SU-DHL-6 (cell line): ENCODE data around the gene SATB2.

ENCODE experiments used
- H2AFZ ChIP-seq: fragments of 200-600 bp; sonication (generic); 2 replicates; pipeline ENCODE4 v1.6.1; 2014; ENCODE audit warnings: low read depth, mild to moderate bottlenecking, moderate library complexity, mixed read lengths, antibody characterized with exemption, low read length; ENCODE audit not compliant: severe bottlenecking
- H3F3A ChIP-seq: fragments of 200-600 bp; shearing (Covaris generic); 2 replicates; pipeline ENCODE4 v1.6.0; 2016; ENCODE audit warnings: antibody characterized with exemption, mild to moderate bottlenecking; ENCODE audit not compliant: insufficient read depth
- H3K27ac ChIP-seq: fragments of 200-600 bp; sonication (generic); 2 replicates; pipeline ENCODE4 v1.5.1; 2016; ENCODE audit warnings: low read depth, mild to moderate bottlenecking, low read length, moderate library complexity, mixed read lengths
- H3K27me3 ChIP-seq: fragments of 200-600 bp; sonication (generic), shearing (Covaris generic); 2 replicates; pipeline ENCODE4 v1.6.0; 2014; ENCODE audit warnings: mild to moderate bottlenecking, low read length
- H3K36me3 ChIP-seq: fragments of 200-600 bp; sonication (generic); 2 replicates; pipeline ENCODE4 v1.6.1; 2014; ENCODE audit warnings: mild to moderate bottlenecking, low read length, mixed read lengths
- H3K4me2 ChIP-seq: fragments of 300-600, 200-600 bp; shearing (Covaris generic), sonication (generic); 2 replicates; pipeline ENCODE4 v1.6.0; 2014; ENCODE audit warnings: low read length, low read depth, mild to moderate bottlenecking; ENCODE audit not compliant: poor library complexity, severe bottlenecking
- H3K4me3 ChIP-seq: fragments of 200-600 bp; sonication (generic); 2 replicates; pipeline ENCODE4 v1.5.1; 2014; ENCODE audit warnings: antibody characterized with exemption, low read length, mild to moderate bottlenecking, mixed read lengths; ENCODE audit not compliant: insufficient read depth, poor library complexity, severe bottlenecking
- H3K79me2 ChIP-seq: fragments of 200-600 bp; sonication (generic); 2 replicates; pipeline ENCODE4 v1.6.1; 2014; ENCODE audit warnings: mild to moderate bottlenecking, low read length, moderate library complexity; ENCODE audit not compliant: insufficient read depth
- H3K9ac ChIP-seq: fragments of 200-600 bp; sonication (generic); 2 replicates; pipeline ENCODE4 v1.7.0; 2014; ENCODE audit warnings: mild to moderate bottlenecking, low read length
- H3K9me2 ChIP-seq: fragments of 200-600 bp; sonication (generic); replicated peaks from 2 replicates; pipeline ENCODE4 v1.6.1; 2014; ENCODE audit warnings: low read length; ENCODE audit not compliant: insufficient read depth
- H3K9me3 ChIP-seq: fragments of 200-600 bp; sonication (generic); 2 replicates; pipeline ENCODE4 v1.6.1; 2014; ENCODE audit warnings: low read length, mixed read lengths; ENCODE audit not compliant: insufficient read depth
- H4K20me1 ChIP-seq: fragments of 200-600 bp; sonication (generic); 2 replicates; pipeline ENCODE4 v1.6.1; 2014; ENCODE audit warnings: low read depth, mild to moderate bottlenecking, antibody characterized with exemption, low read length, moderate library complexity, mixed read lengths
- EZH2phosphoT487 ChIP-seq: fragments of 200-600 bp; sonication (generic), shearing (Covaris generic); conservative IDR thresholded peaks from 2 replicates; pipeline ENCODE4 v1.6.1; 2018; ENCODE audit warnings: mild to moderate bottlenecking, antibody characterized with exemption, low read length, moderate library complexity, mixed read lengths
- TF ChIP-seq, protein P1 (sequence below): fragments of 200-600 bp; sonication (generic); IDR thresholded peaks from one replicate; pipeline ENCODE4 v1.5.1; 2017; ENCODE audit warnings: antibody characterized with exemption, mild to moderate bottlenecking, low read length, moderate library complexity; ENCODE audit not compliant: insufficient read depth, poor library complexity, severe bottlenecking

The SATB2 gene

DNA sequence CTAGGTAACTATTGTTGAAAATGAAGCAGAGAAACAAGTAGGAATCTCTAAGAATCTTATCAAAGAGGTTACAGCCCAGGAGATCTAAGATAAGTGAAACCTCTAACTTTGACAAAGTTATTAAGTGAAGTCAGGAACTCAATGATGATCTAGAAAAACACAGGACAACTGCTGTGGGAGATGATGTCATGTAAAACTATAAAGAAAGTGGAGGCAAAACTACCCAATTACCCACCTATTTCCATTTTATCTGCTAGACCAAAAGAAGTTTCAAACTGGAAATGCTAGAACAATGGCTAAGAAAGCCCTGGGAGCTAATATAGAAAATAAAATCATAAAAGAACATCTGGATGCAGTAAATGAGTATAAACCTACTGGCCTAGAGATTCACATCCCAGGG is 50.3 kb downstream of the SATB2 start:
- Histone ChIP-seq H3K27ac (no peak overlapping the region), H3K4me2 (no peak overlapping the region), H3K9me3 (no peaks in the 10 kb centered on the region), H3K36me3 (no peaks in the 10 kb centered on the region), H3K9me2 (no peaks in the 10 kb centered on the region), H3K9ac (no peak overlapping the region), H3K4me3 (no peak overlapping the region), H3F3A (no peaks in the 10 kb centered on the region), H2AFZ (no peak overlapping the region), H3K79me2 (no peaks in the 10 kb centered on the region), H4K20me1 (no peaks in the 10 kb centered on the region), H3K27me3 (no peaks in the 10 kb centered on the region)
- TF ChIP-seq, protein P1, sequence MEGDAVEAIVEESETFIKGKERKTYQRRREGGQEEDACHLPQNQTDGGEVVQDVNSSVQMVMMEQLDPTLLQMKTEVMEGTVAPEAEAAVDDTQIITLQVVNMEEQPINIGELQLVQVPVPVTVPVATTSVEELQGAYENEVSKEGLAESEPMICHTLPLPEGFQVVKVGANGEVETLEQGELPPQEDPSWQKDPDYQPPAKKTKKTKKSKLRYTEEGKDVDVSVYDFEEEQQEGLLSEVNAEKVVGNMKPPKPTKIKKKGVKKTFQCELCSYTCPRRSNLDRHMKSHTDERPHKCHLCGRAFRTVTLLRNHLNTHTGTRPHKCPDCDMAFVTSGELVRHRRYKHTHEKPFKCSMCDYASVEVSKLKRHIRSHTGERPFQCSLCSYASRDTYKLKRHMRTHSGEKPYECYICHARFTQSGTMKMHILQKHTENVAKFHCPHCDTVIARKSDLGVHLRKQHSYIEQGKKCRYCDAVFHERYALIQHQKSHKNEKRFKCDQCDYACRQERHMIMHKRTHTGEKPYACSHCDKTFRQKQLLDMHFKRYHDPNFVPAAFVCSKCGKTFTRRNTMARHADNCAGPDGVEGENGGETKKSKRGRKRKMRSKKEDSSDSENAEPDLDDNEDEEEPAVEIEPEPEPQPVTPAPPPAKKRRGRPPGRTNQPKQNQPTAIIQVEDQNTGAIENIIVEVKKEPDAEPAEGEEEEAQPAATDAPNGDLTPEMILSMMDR = no peak
- no peak for TF ChIP-seq EZH2phosphoT487

DNA sequence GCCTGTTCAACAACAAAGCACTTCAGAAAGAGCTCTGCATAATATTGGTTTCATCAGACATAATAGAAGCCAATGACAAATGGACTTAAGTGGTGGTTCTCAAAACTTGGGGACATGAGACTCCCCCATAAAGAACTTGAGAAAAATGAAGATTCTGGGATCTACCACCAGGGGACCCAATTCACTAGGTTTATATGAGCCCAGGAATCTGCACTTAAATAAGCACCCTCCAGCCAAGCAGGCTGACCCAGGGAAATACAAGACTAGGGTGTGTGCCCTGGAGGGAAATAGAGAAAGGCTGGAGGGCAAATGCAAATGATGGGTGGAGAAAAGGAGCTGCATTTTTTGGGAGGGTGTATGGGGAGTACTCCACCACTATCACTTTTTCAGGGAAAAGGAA is 52.5 kb downstream of the SATB2 start:
- H3F3A ChIP-seq = no peaks in the 10 kb centered on the region
- H4K20me1 ChIP-seq = no peaks in the 10 kb centered on the region
- H3K9me2 ChIP-seq = no peaks in the 10 kb centered on the region
- no peak overlapping the region for H3K4me3 ChIP-seq
- H2AFZ ChIP-seq = no peak overlapping the region
- H3K79me2 ChIP-seq = no peaks in the 10 kb centered on the region
- no peak overlapping the region for H3K4me2 ChIP-seq
- H3K9ac ChIP-seq = no peak overlapping the region
- no peaks in the 10 kb centered on the region for H3K36me3 ChIP-seq
- no peaks in the 10 kb centered on the region for H3K9me3 ChIP-seq
- H3K27ac ChIP-seq = no peak overlapping the region
- no peak for TF ChIP-seq EZH2phosphoT487
- TF ChIP-seq, protein P1 = no peak
- H3K27me3 ChIP-seq = no peaks in the 10 kb centered on the region

DNA sequence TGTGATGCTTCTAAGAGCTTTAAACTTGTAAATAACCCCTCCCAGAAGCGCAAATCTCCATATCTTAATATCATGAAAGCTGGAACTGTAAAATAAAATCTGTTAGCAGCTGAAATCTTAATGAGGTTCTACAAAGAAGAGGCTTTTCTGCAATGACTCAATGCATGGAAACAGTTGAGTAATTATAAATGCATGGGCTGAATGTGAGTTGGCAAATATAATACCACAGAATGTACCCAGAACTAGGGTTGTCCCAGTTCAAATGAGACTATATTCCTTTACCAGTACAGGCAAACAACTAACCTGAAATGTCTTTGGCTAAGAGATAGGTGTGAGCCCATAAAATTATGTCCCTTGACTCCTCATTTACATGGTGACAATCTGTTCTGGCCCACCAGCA is 52.9 kb downstream of the SATB2 start:
- Histone ChIP-seq H3K27ac (no peak overlapping the region), H3K4me2 (no peak overlapping the region), H3K79me2 (no peaks in the 10 kb centered on the region)

More for the DNA sequence above, 52.9 kb downstream of the SATB2 start:
- Histone ChIP-seq H3K9ac (no peak overlapping the region), H3K4me3 (no peak overlapping the region), H3F3A (no peaks in the 10 kb centered on the region), H3K27me3 (no peaks in the 10 kb centered on the region), H3K9me2 (no peaks in the 10 kb centered on the region), H3K36me3 (no peaks in the 10 kb centered on the region), H4K20me1 (no peaks in the 10 kb centered on the region), H3K9me3 (no peaks in the 10 kb centered on the region), H2AFZ (no peak overlapping the region)
- TF ChIP-seq, protein P1 = no peak
- no peak for TF ChIP-seq EZH2phosphoT487
